Tibial artery (tissue), 4 donors: ENCODE measurements around the gene MYRIP.

Source experiments
- DNase-seq, 2 donors: peaks; one replicate each; pipeline ENCODE4 v3.0.0-alpha.2; 2019
- H3K27ac ChIP-seq, 2 donors: fragments of 200-600 bp; sonication (generic) in 1 of 2; 1 replicate in 1 of 2; 2 replicates in 1 of 2; pipeline ENCODE4 v1.5.1; 2018 to 2019; ENCODE audit warnings: mild to moderate bottlenecking in 1 of 2
- H3K27me3 ChIP-seq, 2 donors: fragments of 200-600 bp; sonication (generic) in 1 of 2; one replicate each; pipeline versions ENCODE4 v1.5.1 to v1.6.0; 2016 to 2019
- H3K36me3 ChIP-seq, 3 donors: fragments of 200-600 bp; sonication (generic) in 2 of 3; one replicate each; pipeline ENCODE4 v1.5.1; 2016 to 2019; ENCODE audit warnings: mild to moderate bottlenecking in 2 of 3
- H3K4me1 ChIP-seq, 4 donors: fragments of 200-600 bp; sonication (generic) in 2 of 4; 1 replicate in 3 of 4; 2 replicates in 1 of 4; pipeline ENCODE4 v1.5.1; 2016 to 2019
- H3K4me3 ChIP-seq, 2 donors: fragments of 200-600 bp; sonication (generic) in 1 of 2; 1 replicate in 1 of 2; 2 replicates in 1 of 2; pipeline ENCODE4 v1.5.1; 2018 to 2019; ENCODE audit warnings: mild to moderate bottlenecking in 2 of 2
- H3K9me3 ChIP-seq, 3 donors: fragments of 200-600 bp; sonication (generic) in 1 of 3; one replicate each; pipeline ENCODE4 v1.5.1; 2016 to 2019
- CTCF ChIP-seq, 2 experiments: fragments of 200-600 bp in 1 of 2; fragments of 450-650 bp in 1 of 2; IDR thresholded peaks; one replicate each; pipeline ENCODE4 v1.5.1; 2017 to 2019; ENCODE audit warnings: antibody characterized with exemption in 2 of 2, mild to moderate bottlenecking in 1 of 2, moderate library complexity in 1 of 2
- intact Hi-C: fragments of 100-400 bp; cut with DNase I; formaldehyde crosslinking; loops from one replicate; pipeline ENCODE4 v1.15.0; 2023; ENCODE audit warnings: low total_unique reads

MYRIP gene

GRCh38 chr3:40192628-40193027 is 383.2 kb downstream of the MYRIP start:
- no peaks in the 10 kb centered on the region for H3K9me3 ChIP-seq
- no peak for DNase-seq
- intact Hi-C loops, result loop anchor here (2.0 kb wide), 1 partner anchor 124 kb away; no protein-coding TSS in a partner anchor
- no peak overlapping the region for H3K27ac ChIP-seq
- TF ChIP-seq CTCF (IDR thresholded peaks at IDR 0.05), result no peak
- no peak overlapping the region for H3K4me3 ChIP-seq
- H3K4me1 ChIP-seq, result peaks cover 0 to 14% (median 5%) of the 10 kb centered on the region in 4 donors
- H3K36me3 ChIP-seq, result no peaks in the 10 kb centered on the region
- H3K27me3 ChIP-seq, result no peaks in the 10 kb centered on the region

- DNase-seq, result no peak
- no peaks in the 10 kb centered on the region for H3K27me3 ChIP-seq
- H3K4me1 ChIP-seq, result peaks cover 0 to 14% (median 4%) of the 10 kb centered on the region in 4 donors
- no peaks in the 10 kb centered on the region for H3K36me3 ChIP-seq
- no peak for TF ChIP-seq CTCF (IDR thresholded peaks at IDR 0.05)
- H3K27ac ChIP-seq, result no peak overlapping the region
- no peak overlapping the region for H3K4me3 ChIP-seq
- no peaks in the 10 kb centered on the region for H3K9me3 ChIP-seq
- intact Hi-C loops, result loop anchor here (2.0 kb wide), 1 partner anchor 54 kb away; no protein-coding TSS in a partner anchor
Observed at GRCh38 chr3:40196966-40197365, 387.6 kb downstream of the MYRIP start.

GRCh38 chr3:40200692-40201316 is 391.4 kb downstream of the MYRIP start:
- H3K4me1 ChIP-seq, result peaks cover 0 to 14% (median 4%) of the 10 kb centered on the region in 4 donors
- no peaks in the 10 kb centered on the region for H3K9me3 ChIP-seq
- no peaks in the 10 kb centered on the region for H3K27me3 ChIP-seq
- intact Hi-C loops, result no loop called here
- TF ChIP-seq CTCF (IDR thresholded peaks at IDR 0.05), result no peak
- no peak overlapping the region for H3K27ac ChIP-seq
- H3K4me3 ChIP-seq, result no peak overlapping the region
- no peak for DNase-seq
- no peaks in the 10 kb centered on the region for H3K36me3 ChIP-seq

- intact Hi-C loops, result no loop called here
- H3K27me3 ChIP-seq, result no peaks in the 10 kb centered on the region
- no peaks in the 10 kb centered on the region for H3K9me3 ChIP-seq
- no peak for DNase-seq
- H3K27ac ChIP-seq, result no peak overlapping the region
- no peak for TF ChIP-seq CTCF (IDR thresholded peaks at IDR 0.05)
- no peak overlapping the region for H3K4me3 ChIP-seq
- H3K4me1 ChIP-seq, result peaks cover 0 to 14% (median 4%) of the 10 kb centered on the region in 4 donors
- H3K36me3 ChIP-seq, result no peaks in the 10 kb centered on the region
Observed at GRCh38 chr3:40201770-40202169, 392.4 kb downstream of the MYRIP start.

GRCh38 chr3:40206522-40206921 is 397.1 kb downstream of the MYRIP start:
- H3K9me3 ChIP-seq, result no peaks in the 10 kb centered on the region
- no peak for DNase-seq
- no peaks in the 10 kb centered on the region for H3K27me3 ChIP-seq
- H3K27ac ChIP-seq, result no peak overlapping the region
- no peaks in the 10 kb centered on the region for H3K4me1 ChIP-seq
- intact Hi-C loops, result no loop called here
- no peaks in the 10 kb centered on the region for H3K36me3 ChIP-seq
- no peak overlapping the region for H3K4me3 ChIP-seq
- no peak for TF ChIP-seq CTCF (IDR thresholded peaks at IDR 0.05)
